GM19455 (cell line): ENCODE data around the gene NIM1K.
"Not testable (repeated sequence)": the region's sequence is repeated elsewhere in the genome, so short reads cannot be mapped to it uniquely, and the experiment has no call there.

Experiments used
- ATAC-seq: cut with Tn5 transposase; IDR thresholded peaks from one replicate; pipeline ENCODE4 v1.9.1; 2021; ENCODE audit not compliant: unreplicated experiment

The NIM1K gene

GRCh38 chr5:43183101-43183500, 8.9 kb upstream of the NIM1K start:
- ATAC-seq, result not testable (repeated sequence)

DNA sequence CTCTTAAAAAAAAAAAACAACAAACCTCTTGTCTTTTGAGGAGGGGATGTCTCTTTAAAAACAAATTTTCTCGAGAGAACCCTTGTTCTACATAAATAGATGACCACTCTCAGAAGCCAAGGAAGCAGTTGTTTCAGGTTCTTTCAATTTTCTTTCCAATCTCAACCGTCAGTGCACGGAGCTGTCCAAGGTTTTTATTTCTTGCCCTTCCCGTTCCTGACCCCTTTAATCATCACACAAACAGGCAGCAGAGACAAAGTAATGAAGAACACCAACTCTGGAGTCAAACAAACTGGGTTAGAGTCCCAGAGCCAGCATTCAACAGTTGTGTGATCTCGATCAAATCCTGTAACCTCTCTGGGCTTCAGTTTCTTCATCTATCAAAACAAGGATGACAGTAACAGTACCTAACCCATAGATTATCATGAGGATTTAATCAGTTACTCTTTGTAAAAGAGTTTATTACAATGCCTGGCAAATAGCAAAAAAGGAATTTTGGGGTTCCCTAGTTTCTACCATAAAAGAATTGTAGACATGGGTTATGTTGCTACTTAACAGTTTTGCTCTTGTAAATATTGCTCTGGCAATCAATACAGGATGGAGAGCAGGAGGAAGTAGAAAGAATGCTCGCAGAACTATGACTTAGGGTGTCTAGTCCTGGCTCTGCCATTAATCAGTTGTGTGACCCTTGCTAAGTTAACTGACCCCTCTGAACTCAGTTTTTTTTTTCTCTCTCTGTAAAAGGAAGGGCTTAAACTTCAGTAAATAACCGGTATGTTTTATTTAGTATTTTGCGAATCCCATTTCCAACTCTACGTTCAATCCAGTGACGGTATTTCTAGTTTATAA, 1.0 kb upstream of the NIM1K start:
- ATAC-seq, result no peak

GRCh38 chr5:43192558-43193180, 644 bp downstream of the NIM1K start:
- peak; percentile 35 for ATAC-seq

- ATAC-seq, result no peak
These were observed 1.3 kb downstream of the NIM1K start for GRCh38 chr5:43193181-43193893.

DNA sequence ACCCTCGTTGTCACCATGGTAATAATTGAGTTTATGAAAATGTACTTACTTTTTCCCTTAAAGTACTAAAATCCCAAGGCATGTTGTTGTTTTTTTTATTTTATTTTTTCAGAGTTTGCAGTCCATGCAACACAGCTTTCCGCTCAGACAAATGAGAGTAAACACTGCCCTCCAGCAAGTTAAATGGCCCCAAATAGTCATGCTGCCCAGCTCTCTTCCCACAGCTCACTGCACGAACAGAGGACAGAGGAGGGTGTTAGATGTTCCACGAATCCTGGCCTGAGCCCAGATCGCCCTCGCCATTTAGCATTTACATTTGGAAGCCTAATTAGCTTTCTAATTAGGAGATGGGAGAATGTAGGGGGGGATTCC, 1.9 kb downstream of the NIM1K start:
- no peak for ATAC-seq

GRCh38 chr5:43195670-43196265, 3.7 kb downstream of the NIM1K start:
- no peak for ATAC-seq

DNA sequence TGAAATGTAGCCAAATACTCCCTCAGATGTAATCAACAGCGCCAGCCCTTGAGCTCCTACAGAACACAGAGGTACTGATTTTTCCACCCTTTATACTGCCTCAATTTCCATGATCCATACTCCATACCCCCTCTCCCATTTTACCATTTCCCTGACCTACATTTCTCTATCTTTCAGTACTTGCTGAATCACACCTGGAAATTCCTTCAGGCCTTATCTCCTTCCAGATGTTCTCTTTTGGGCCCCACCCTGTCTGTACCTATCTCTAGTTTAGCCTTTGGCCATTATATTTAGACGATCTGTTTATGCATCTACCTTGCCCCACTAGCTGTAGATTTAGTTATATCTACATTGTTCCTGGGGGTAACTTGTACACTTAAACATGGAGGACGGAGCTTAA, 5.5 kb downstream of the NIM1K start:
- ATAC-seq, result no peak

DNA sequence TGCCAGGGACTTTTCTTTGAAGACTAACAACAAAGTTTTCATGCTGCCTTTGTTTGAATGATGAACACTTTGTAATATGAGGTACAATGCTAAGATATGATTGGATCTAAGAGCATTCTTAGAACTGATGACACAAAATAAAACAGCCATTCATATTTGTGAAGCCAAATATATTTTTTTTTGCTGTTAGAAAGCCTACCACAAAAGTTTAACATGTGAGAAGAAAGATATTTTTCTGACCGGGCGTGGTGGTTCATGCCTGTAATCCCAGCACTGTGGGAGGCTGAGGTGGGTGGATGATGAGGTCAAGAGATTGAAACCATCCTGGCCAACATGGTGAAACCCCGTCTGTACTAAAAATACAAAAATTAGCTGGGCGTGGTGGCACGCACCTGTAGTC, 9.4 kb downstream of the NIM1K start:
- not testable (repeated sequence) for ATAC-seq

DNA sequence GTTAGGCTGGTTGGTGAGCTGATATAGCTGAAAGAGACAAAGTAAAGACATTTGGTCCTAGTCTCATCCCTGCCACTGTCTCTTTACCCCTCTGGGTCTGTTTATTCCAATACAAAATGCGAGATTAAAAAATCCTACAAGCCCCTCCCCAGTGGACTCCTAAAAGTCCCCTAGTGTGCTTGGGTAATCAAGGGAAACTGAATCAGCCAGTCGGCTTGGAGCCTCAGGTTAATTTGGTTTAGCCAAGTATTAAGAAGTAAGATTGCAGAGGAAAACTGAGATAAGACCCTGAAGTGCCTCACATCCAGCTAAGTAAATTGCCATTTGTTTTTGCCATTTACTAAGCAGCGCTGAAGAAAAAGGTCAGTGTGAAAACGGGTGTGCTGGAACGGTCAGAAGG, 10.4 kb downstream of the NIM1K start:
- ATAC-seq, result no peak

DNA sequence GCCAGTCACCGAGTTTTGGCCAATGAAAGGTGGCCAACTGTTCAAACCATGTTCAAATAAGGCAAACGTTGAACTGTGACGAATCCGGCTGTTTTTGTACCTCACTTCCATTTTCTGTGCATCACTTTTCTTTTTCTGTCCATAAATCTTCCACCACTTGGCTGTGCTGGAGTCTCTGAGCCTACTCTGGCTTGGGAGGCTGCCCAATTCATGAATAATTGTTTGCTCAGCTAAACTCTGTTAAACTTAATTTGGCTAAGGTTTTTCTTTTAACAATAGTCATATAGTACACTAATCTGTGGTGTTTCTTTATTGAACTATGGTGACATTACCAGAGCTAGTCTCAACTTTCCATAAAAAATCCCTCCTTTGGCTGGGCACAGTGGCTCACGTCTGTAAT, 11.3 kb downstream of the NIM1K start:
- no peak for ATAC-seq

DNA sequence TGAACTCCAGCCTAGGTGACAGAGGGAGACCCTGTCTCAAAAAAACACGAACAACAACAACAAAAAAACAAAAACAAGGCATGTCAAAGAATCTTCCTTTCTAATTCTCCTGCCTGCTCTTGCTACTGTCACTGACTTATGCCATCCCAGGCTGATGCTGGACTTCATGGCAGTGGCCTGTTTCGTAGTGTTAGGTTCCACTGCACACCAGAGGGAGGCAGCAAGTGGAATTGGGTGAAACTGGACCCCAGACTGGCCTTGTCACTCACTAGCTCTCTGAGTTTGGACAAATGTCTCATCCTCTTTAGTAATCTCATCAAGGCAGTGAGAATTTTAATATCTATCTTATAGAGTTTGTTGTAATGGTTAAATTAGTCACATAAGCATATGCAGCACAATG, 12.9 kb downstream of the NIM1K start:
- no peak for ATAC-seq

- ATAC-seq, result no peak
These were observed 15.6 kb downstream of the NIM1K start for GRCh38 chr5:43207601-43208000.

- ATAC-seq, result no peak
These were observed 16.6 kb downstream of the NIM1K start for GRCh38 chr5:43208658-43209057.

DNA sequence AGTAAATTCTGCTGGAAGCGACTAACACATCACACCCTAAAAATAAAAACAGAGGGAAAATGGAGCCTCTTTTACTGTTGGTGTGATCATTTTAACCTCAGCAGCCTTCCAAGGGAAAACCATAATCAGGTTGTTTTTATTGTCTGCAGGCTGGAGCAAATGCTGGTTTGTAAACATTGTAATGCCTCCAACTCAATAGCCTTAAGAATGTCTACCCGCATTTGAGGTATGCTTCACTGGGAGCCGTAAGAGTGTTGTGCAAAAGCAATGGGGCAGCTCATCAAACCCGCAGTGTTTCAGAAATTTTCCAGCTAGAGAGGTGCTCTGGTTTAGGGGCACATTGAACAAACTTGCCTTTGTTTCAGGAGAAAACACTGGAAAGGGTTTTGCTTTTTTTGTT, 17.0 kb downstream of the NIM1K start:
- no peak for ATAC-seq

- ATAC-seq, result no peak
These were observed 17.8 kb downstream of the NIM1K start for GRCh38 chr5:43209833-43210232.

DNA sequence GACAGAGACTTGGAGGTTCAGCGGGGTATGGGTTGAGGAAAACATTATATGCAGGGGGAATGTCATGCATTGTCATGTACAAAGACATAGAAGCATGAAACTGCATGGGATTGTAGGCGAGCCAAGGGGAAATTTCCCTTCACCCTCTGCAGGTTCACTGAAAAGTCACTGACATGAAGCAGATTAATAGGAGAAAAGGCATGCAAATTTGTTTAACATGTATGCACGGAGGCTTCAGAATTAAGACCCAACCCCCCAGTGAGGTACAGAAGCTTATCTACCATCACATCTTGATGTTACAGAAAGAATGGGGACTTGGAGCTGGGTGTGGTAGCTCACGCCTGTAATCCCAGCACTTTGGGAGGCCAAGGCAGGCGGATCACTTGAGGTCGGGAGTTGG, 18.5 kb downstream of the NIM1K start:
- ATAC-seq, result no peak

DNA sequence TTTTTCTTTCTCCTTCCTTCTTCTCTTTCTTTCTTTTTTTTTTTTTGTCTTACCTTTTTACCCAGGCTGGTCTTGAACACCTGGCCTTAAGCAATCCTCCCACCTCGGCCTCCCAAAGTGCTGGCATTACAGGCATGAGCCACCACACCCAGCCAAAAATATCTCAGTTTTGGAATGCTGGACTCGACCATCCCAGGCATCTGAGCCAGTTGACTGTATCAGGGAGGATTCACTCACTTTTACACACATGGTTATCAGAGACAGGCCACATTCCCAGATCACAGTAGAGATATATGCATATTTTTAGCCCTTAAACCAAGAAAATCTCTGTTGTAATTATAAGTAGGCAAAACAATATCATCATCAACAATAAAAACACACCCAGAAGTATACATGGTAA, 21.9 kb downstream of the NIM1K start:
- no peak for ATAC-seq

- no peak for ATAC-seq
These were observed 23.1 kb downstream of the NIM1K start for GRCh38 chr5:43215073-43215631.

DNA sequence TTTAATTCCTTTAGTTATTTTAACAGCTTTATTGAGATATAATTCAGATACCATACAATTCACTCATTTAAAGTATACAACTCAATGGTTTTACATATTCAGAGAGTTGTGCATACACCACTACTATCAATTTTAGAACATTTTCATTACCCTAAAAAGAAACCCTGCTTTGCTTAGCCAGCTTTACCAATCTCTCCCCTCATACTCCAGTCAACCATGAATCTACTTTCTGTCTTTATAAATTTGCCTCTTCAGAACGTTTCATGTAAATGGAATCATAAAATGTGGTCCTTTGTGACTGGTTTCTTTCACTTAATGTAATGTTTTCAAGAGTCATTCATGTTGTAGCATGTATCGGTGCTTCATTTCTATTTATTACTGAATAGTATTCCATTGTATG, 24.9 kb downstream of the NIM1K start:
- no peak for ATAC-seq

DNA sequence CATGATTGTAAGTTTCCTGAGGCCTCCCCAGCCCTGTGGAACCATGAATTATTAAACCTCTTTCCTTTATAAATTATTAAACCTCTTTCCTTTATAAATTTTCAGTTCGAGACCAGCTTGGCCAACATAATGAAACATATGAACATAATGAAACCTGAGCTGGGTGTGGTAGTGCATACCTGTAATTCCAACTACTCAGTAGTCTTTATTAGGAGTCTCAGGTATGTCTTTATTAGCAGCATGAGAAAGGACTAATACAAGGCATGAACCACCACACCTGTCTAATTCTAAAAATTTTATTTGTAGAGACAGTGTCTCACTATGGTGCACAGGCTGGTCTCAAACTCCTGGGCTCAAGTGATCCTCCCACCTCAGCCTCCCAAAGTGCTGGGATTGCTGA, 27.1 kb downstream of the NIM1K start:
- no peak for ATAC-seq

- no peak for ATAC-seq
These were observed 29.5 kb downstream of the NIM1K start for GRCh38 chr5:43221502-43221901.
